AG10803 (cell line): ENCODE results near the gene RAD54L.

Source experiments
- DNase-seq: peaks from one replicate; pipeline ENCODE4 v3.0.0; 2010; ENCODE audit warnings: low read depth
- H3K4me3 ChIP-seq: 2 replicates; pipeline ENCODE4 v1.5.1; 2011; ENCODE audit warnings: mild to moderate bottlenecking, low read length, control low read depth
- CTCF ChIP-seq: conservative IDR thresholded peaks from 2 replicates; pipeline ENCODE4 v1.5.1; 2011; ENCODE audit warnings: mild to moderate bottlenecking, low read length, control low read depth, inconsistent platforms

Gene RAD54L

GRCh38 chr1:46205791-46206190 is 41.8 kb upstream of the RAD54L start:
- no peak for DNase-seq
- no peak for TF ChIP-seq CTCF
- no peak overlapping the region for H3K4me3 ChIP-seq

GRCh38 chr1:46206399-46206798 is 41.2 kb upstream of the RAD54L start:
- H3K4me3 ChIP-seq = no peak overlapping the region
- DNase-seq = no peak
- TF ChIP-seq CTCF = no peak

- DNase-seq = no peak
- no peak for TF ChIP-seq CTCF
- no peak overlapping the region for H3K4me3 ChIP-seq
These were observed 37.0 kb upstream of the RAD54L start for GRCh38 chr1:46210561-46210960.

GRCh38 chr1:46211051-46211450 is 36.5 kb upstream of the RAD54L start:
- DNase-seq = no peak
- TF ChIP-seq CTCF = no peak
- no peak overlapping the region for H3K4me3 ChIP-seq

GRCh38 chr1:46215504-46215903 is 32.1 kb upstream of the RAD54L start:
- TF ChIP-seq CTCF = no peak
- H3K4me3 ChIP-seq = no peak overlapping the region
- no peak for DNase-seq

GRCh38 chr1:46218443-46218842 is 29.1 kb upstream of the RAD54L start:
- no peak for TF ChIP-seq CTCF
- no peak for DNase-seq
- no peak overlapping the region for H3K4me3 ChIP-seq

GRCh38 chr1:46219551-46220520 is 27.7 kb upstream of the RAD54L start:
- no peak for DNase-seq
- no peak overlapping the region for H3K4me3 ChIP-seq
- TF ChIP-seq CTCF = no peak
